Measurements from ENCODE around the gene SZT2. TPM values are rescaled to one million over a fixed set of nuclear protein-coding genes. Genes with fewer than 3 reads are reported as not detected.
A peak's percentile ranks its signal among the peaks of the same experiment; 100 is the strongest.

The SZT2 gene
- total and polyA plus RNA-seq, 2 of the 13 experiments (the other 11 are each of a cell fraction or from before 2014, with no cell fraction given): 8.0 to 8.8 TPM

GRCh38 chr1:43348343-43348808 lies 41.3 kb upstream of the SZT2 start (continued):
- TF ChIP-seq ZNF10 (CRISPR knock-in tag; IDR thresholded peaks at IDR 0.05; ENCODE audit: borderline replicate concordance, low read depth) (no peak), CEBPZ (IDR thresholded peaks at IDR 0.05; ENCODE audit: low read length) (no peak), USF2 (IDR thresholded peaks at IDR 0.05; ENCODE audit: low read depth, low read length) (no peak), USF2 (CRISPR knock-in tag; IDR thresholded peaks at IDR 0.05; ENCODE audit: borderline replicate concordance) (no peak), ZNF550 (CRISPR knock-in tag; IDR thresholded peaks at IDR 0.05; ENCODE audit: borderline replicate concordance) (no peak), GATAD2A (CRISPR knock-in tag; IDR thresholded peaks at IDR 0.05) (no peak), DNMT3B (CRISPR knock-in tag; conservative IDR thresholded peaks at IDR 0.05) (no peak), NBN (conservative IDR thresholded peaks at IDR 0.05) (no peak), ZNF512 (CRISPR knock-in tag; IDR thresholded peaks at IDR 0.05) (no peak), ZNF781 (CRISPR knock-in tag; IDR thresholded peaks at IDR 0.05; ENCODE audit: borderline replicate concordance, not compliant biosample characterization) (peak; percentile 43), AKAP8 (CRISPR knock-in tag; IDR thresholded peaks at IDR 0.05) (no peak), ZNF407 (CRISPR knock-in tag; IDR thresholded peaks at IDR 0.05; ENCODE audit: not compliant biosample characterization) (no peak), ZNF501 (CRISPR knock-in tag; IDR thresholded peaks at IDR 0.05) (peak; percentile 80)
